Pancreas (tissue), 10 donors: Measurements from ENCODE around the gene S100A2. TPM values are rescaled to one million over a fixed set of nuclear protein-coding genes. Genes with fewer than 3 reads are reported as not detected.

Source experiments
- ATAC-seq, 4 donors: fragments of 200-7000 bp; cut with Tn5 transposase; one replicate each; pipeline versions ENCODE4 v1.8.0 to v1.9.1; 2020; ENCODE audit warnings: mild to moderate bottlenecking in 4 of 4, moderate library complexity in 4 of 4
- DNase-seq, 6 donors: peaks; one replicate each; pipeline ENCODE4 v3.0.0-alpha.2; 2020
- FAIRE-seq: peaks from 2 replicates; lab custom pipeline; 2012; peaks lifted over from hg19 to GRCh38; lab: Jason Lieb, UNC
- H3K27ac ChIP-seq, 4 donors: fragments of 200-600 bp; sonication (generic); 1 replicate in 3 of 4; 2 replicates in 1 of 4; pipeline versions ENCODE4 v1.5.0 to v1.8.0; 2020
- H3K27me3 ChIP-seq, 4 donors: fragments of 200-600 bp; one replicate each; pipeline ENCODE4 v1.8.0; 2021
- H3K36me3 ChIP-seq, 3 donors: fragments of 200-600 bp; sonication (generic) in 1 of 3; one replicate each; pipeline versions ENCODE4 v1.5.0 to v1.8.0; 2020 to 2021
- H3K4me1 ChIP-seq, 3 donors: fragments of 200-600 bp; one replicate each; pipeline ENCODE4 v1.8.0; 2021
- H3K4me3 ChIP-seq, 4 donors: fragments of 200-600 bp; sonication (generic) in 2 of 4; one replicate each; pipeline versions ENCODE4 v1.5.0 to v1.8.0; 2020 to 2021
- H3K9me3 ChIP-seq, 4 donors: fragments of 200-600 bp; one replicate each; pipeline ENCODE4 v1.8.0; 2021
- CTCF ChIP-seq, 4 donors: fragments of 200-600 bp; sonication (generic) in 3 of 4; IDR thresholded peaks; one replicate each; pipeline versions ENCODE4 v1.5.0 to v1.8.0; 2021; ENCODE audit warnings: antibody characterized with exemption in 4 of 4
- WGBS, 2 donors: extraction: QIAGEN DNeasy Blood & Tissue Kit; methylation state at CpG; one replicate each; pipeline ENCODE4 v1.1.7; 2013; 5-methylcytosine and 5-hydroxymethylcytosine counted together
- intact Hi-C, 3 donors: fragments of 100-400 bp; cut with DNase I; formaldehyde crosslinking; loops; one replicate each; pipeline versions ENCODE4 v1.11.1 to v1.14.2; 2022
- polyA plus RNA-seq, 2 donors: library from polyadenylated mRNA; stranded (reverse); fragments of 200-250 nt; gene quantifications; one replicate each; pipeline ENCODE4 v1.2.3, GENCODE V29; 2013
- total RNA-seq, 6 donors: library from RNA; stranded (reverse); fragmentation: NEBNext Ultra II Directional in 4 of 6; extraction: Animal tissue kit (Norgen Biotek cat#: 25700) in 4 of 6; gene quantifications; one replicate each; pipeline versions ENCODE4 v1.2.1 to v1.2.4, GENCODE V29; 2021 to 2023
- donor health status: healthy with polysubstance abuse.
- donor health status: DM: no; HTN: no; CAD: no; lungs with moderate emphysema.
- donor health status: DM: no; HTN: no; CAD: no.
- donor health status: control.
- donor health status: control.
- donor health status: Bipolar disorder and iron deficiency.
- donor health status: DM: yes; HTN: yes; CAD: no.
- donor health status: DM: no; HTN: no; CAD: no.
- donor health status: DM: no; HTN: no; CAD: no.
- donor health status: DM: yes; HTN: yes; CAD: no.

Gene S100A2
- total and polyA plus RNA-seq, 8 donors = 0.60 to 2.8 (median 1.3) TPM; not detected in 2

GRCh38 chr1:153573351-153573750, 7.7 kb upstream of the S100A2 start:
- Histone ChIP-seq H3K4me3 (no peak overlapping the region), H3K27me3 (no peaks in the 10 kb centered on the region), H3K27ac (peak overlapping the region in 2 of 4 donors; percentile 50 to 51), H3K9me3 (no peaks in the 10 kb centered on the region), H3K36me3 (no peaks in the 10 kb centered on the region), H3K4me1 (peaks cover 0 to 4% (median 0%) of the 10 kb centered on the region in 3 donors)
- no peak for DNase-seq
- no peak for FAIRE-seq
- intact Hi-C loops = loop anchor here in 1 of 3 donors (10.0 kb wide), 1 partner anchor 51 kb away; the partner anchor contains the start of genes S100A1 and S100A13
- TF ChIP-seq CTCF (IDR thresholded peaks at IDR 0.05) = no peak
- WGBS, 2 donors = 79 to 85% methylated on average over 3 of the region's 3 CpGs
- ATAC-seq = no peak

GRCh38 chr1:153572569-153573015, 6.9 kb upstream of the S100A2 start:
- H3K27ac ChIP-seq = peak overlapping the region in 2 of 4 donors; percentile 50 to 51
- peak; percentile 90 to 94 (median 92) for ATAC-seq
- no peaks in the 10 kb centered on the region for H3K27me3 ChIP-seq
- H3K36me3 ChIP-seq = no peaks in the 10 kb centered on the region
- no peaks in the 10 kb centered on the region for H3K9me3 ChIP-seq
- intact Hi-C loops = loop anchor here in 1 of 3 donors (10.0 kb wide), 1 partner anchor 52 kb away; the partner anchor contains the start of genes S100A1 and S100A13
- WGBS, 2 donors = 2 to 4% methylated on average over 3 of the region's 3 CpGs
- peak; percentile 80 to 92 (median 84) for DNase-seq
- peak; percentile 69 to 88 (median 77) for TF ChIP-seq CTCF (IDR thresholded peaks at IDR 0.05)
- no peak overlapping the region for H3K4me3 ChIP-seq
- peaks cover 0 to 9% (median 0%) of the 10 kb centered on the region in 3 donors for H3K4me1 ChIP-seq
- FAIRE-seq = no peak

- Histone ChIP-seq H3K27me3 (no peaks in the 10 kb centered on the region), H3K9me3 (no peaks in the 10 kb centered on the region), H3K27ac (no peak overlapping the region), H3K36me3 (no peaks in the 10 kb centered on the region), H3K4me3 (no peak overlapping the region), H3K4me1 (peaks cover 0 to 14% (median 0%) of the 10 kb centered on the region in 3 donors)
- TF ChIP-seq CTCF (IDR thresholded peaks at IDR 0.05) = no peak
- intact Hi-C loops = loop anchor here in 2 of 3 donors (2.0 to 10.0 kb wide), 2 partner anchors 53 to 59 kb away; partner anchors contain the start of genes S100A1 (in 1 of the 2) and S100A13 (in 1 of the 2)
- WGBS, 2 donors = 56 to 73% methylated on average over 7 of the region's 7 CpGs
- DNase-seq (peak in 1 of 6 donors; percentile 15), FAIRE-seq (no peak), ATAC-seq (no peak)
Observed at GRCh38 chr1:153571706-153572105, 6.1 kb upstream of the S100A2 start.

GRCh38 chr1:153570874-153571273, 5.2 kb upstream of the S100A2 start:
- TF ChIP-seq CTCF (IDR thresholded peaks at IDR 0.05) = no peak
- no peak overlapping the region for H3K27ac ChIP-seq
- FAIRE-seq (no peak), ATAC-seq (no peak), DNase-seq (no peak)
- peaks cover 0 to 20% (median 0%) of the 10 kb centered on the region in 3 donors for H3K4me1 ChIP-seq
- WGBS, 2 donors = 55 to 66% methylated on average over 5 of the region's 5 CpGs
- intact Hi-C loops = loop anchor here in 2 of 3 donors (2.0 to 10.0 kb wide), 2 partner anchors 54 to 58 kb away; partner anchors contain the start of genes S100A1 (in 1 of the 2) and S100A13 (in 1 of the 2)
- H3K27me3 ChIP-seq = no peaks in the 10 kb centered on the region
- H3K36me3 ChIP-seq = no peaks in the 10 kb centered on the region
- no peaks in the 10 kb centered on the region for H3K9me3 ChIP-seq
- no peak overlapping the region for H3K4me3 ChIP-seq

GRCh38 chr1:153569465-153569864, 3.8 kb upstream of the S100A2 start:
- intact Hi-C loops = no loop called here
- no peak for FAIRE-seq
- Histone ChIP-seq H3K9me3 (no peaks in the 10 kb centered on the region), H3K36me3 (no peaks in the 10 kb centered on the region), H3K27ac (no peak overlapping the region), H3K4me3 (no peak overlapping the region), H3K27me3 (no peaks in the 10 kb centered on the region), H3K4me1 (peaks cover 0 to 24% (median 0%) of the 10 kb centered on the region in 3 donors)
- no peak for TF ChIP-seq CTCF (IDR thresholded peaks at IDR 0.05)
- no peak for DNase-seq
- WGBS, 2 donors = 55 to 63% methylated on average over 8 of the region's 8 CpGs
- no peak for ATAC-seq
